Posterior cingulate gyrus (tissue), 11 donors: ENCODE results near the gene RIMS1.
"Not testable (repeated sequence)": the region's sequence is repeated elsewhere in the genome, so short reads cannot be mapped to it uniquely, and the experiment has no call there.

Experiments used
- DNase-seq, 10 donors: peaks; one replicate each; pipeline versions ENCODE4 v3.0.0 to v3.0.0-alpha.2; 2020 to 2021; ENCODE audit warnings: mixed read lengths in 3 of 10
- intact Hi-C: fragments of 100-400 bp; cut with DNase I; formaldehyde crosslinking; loops from one replicate; pipeline ENCODE4 v1.15.1; 2023

Gene RIMS1

DNA sequence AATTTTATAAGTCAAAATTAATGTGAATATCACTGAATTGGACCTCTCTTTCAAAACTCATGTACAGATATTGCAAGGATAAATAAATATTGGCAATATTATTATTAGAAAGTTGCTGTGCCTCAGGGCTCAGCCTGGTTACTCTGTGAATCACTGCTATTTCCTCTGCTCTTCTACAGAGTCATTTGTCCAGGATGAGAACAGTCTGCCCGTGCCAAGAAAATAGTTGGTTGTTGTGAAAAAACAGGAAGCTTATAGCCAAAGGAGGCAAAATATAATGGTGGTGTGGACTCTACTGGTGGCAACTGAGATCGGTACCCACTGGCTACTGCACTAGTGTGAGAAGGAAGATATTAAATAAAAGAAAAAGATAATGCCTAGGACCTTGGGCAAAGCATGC lies 93.6 kb downstream of the RIMS1 start:
- intact Hi-C loops = no loop called here
- DNase-seq = no peak

DNA sequence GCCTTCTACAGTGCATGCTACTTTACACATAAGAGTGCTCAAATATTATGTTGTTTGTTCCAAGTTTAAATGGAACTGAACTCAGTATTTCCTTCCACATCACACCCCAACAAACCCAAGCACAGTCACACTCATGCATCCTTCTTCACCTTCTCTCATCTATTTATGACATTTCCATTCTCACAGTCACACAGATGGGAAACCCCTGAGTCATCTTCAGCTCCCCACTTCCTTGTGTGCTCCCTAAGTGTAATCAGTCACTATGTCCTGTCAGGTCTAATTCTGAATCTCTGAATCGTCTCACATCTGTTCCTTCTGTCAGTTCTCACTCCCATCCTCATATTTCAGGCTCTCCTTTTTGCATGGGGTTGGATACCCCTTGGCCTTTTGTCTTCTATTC lies 96.0 kb downstream of the RIMS1 start:
- intact Hi-C loops = no loop called here
- DNase-seq = no peak

GRCh38 chr6:71983131-71983530 lies 96.8 kb downstream of the RIMS1 start:
- no peak for DNase-seq
- intact Hi-C loops = no loop called here

GRCh38 chr6:71994705-71995271 lies 108.4 kb downstream of the RIMS1 start:
- no peak for DNase-seq
- intact Hi-C loops = no loop called here

DNA sequence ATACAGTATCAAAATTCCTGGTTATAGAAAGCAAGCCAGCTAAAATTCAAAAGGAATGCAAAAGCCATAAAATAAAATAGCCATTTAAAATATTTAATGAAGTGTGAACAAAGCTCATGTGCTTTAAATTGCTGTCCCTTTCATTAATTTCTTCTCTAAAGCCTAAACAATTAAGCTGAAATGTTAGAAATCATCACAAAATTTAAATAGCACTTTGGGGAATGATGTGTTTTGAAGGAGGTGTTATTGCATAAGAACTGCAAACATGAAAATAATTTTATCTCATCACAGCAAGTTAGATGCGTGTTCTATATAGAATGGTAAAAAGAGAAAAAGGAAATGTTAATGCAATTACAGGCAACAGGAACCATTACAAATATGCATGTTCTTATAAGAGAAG lies 111.0 kb downstream of the RIMS1 start:
- no peak for DNase-seq
- intact Hi-C loops = no loop called here

GRCh38 chr6:72002415-72002814 lies 116.1 kb downstream of the RIMS1 start:
- DNase-seq = peak in 5 of 10 donors; percentile 10 to 82 (median 59)
- intact Hi-C loops = no loop called here

DNA sequence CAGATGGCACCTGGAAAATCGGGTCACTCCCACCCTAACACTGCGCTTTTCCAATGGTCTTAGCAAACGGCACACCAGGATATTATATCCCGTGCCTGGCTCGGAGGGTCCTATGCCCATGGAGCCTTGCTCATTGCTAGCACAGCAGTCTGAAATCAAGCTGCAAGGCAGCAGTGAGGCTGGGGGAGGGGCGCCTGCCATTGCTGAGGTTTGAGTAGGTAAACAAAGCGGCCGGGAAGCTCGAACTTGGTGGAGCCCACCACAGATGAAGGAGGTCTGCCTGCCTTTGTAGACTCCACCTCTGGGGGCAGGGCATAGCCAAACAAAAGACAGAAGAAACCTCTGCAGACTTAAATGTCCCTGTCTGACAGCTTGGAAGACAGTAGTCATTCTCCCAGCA lies 120.2 kb downstream of the RIMS1 start:
- intact Hi-C loops = not testable (repeated sequence)

GRCh38 chr6:72022830-72023229 lies 136.5 kb downstream of the RIMS1 start:
- no peak for DNase-seq
- intact Hi-C loops = no loop called here

More for the DNA sequence above, 120.2 kb downstream of the RIMS1 start:
- peak in 2 of 10 donors; percentile 24 to 74 for DNase-seq

GRCh38 chr6:72031471-72031870 lies 145.1 kb downstream of the RIMS1 start:
- DNase-seq = no peak
- intact Hi-C loops = no loop called here

DNA sequence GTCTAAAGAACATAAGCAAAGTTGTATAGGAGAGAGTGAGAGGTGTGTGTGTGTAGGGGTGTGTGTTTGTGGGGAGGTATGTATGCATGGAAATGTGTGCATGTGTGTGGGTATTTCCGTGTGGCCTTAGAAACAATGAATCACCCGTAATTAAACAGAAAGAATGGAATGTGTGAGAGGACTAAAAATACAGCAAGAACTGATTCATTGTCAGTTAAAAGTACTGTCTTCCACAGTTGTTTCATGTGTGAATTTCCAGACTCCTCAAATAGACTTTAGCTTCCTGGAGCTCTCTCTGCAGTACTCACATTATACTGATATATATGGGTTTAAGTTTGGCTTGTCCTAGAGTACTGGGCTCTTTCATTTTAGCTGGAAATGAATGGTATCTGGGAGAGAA lies 145.7 kb downstream of the RIMS1 start:
- DNase-seq = no peak
- intact Hi-C loops = no loop called here

- DNase-seq = no peak
- intact Hi-C loops = no loop called here
Observed at GRCh38 chr6:72035486-72035885, 149.1 kb downstream of the RIMS1 start.

DNA sequence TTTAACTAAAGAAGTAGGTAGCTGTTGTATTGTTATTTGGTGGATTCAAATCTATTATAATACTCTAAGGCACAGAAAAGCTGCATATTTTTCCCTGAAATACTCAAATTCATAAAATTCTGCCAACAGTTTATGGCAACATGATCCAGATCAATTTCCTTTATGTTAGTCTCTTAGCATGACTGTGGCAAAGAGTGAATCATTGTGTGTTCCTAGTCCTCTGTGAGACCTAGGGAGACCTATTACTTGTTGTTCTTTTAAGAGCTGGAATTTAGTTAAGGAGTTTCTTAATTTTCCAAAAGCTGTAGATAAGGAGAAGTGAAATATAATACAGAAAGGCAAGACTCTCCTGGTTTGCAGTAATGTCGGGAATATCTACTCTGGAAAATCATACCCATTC lies 149.6 kb downstream of the RIMS1 start:
- intact Hi-C loops = no loop called here
- DNase-seq = no peak

DNA sequence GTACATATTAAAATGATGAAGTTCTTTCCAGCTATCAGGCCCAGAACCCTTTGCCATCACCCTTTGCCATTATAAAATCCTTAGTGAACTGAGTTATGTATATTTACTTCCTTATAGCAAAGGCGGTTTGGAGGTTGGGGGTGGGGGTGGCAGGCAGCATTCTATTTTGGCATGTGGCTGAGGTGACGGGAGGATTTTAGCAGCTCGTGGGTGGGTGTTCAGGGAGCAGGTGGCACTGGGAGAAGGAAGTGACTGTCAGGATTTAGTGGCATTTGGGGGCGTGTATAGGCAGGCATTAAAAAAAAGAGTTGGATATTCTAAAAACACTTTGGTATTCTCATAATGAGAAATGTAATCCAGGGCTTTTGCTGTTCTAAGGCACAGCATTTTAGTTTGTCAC lies 150.7 kb downstream of the RIMS1 start:
- intact Hi-C loops = no loop called here
- peak in 7 of 10 donors; percentile 11 to 82 (median 39) for DNase-seq

DNA sequence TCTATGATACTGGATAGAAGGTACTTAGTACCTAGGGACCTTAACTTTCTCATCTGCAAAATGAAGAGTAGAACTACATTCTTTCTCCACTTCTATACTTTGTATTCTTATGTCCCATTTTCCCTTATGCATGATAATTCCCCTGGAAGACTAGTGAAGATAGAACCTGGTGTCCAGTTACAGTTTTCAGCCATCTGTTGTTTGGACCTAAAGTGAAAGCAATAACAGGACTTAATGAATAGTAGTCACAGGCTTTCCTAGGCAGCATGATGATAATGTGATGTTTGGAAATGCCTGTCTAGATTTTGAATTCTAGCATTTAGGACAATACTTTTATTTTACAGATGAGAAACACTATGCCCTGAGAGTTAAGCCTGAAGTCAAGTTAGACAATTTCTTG lies 153.8 kb downstream of the RIMS1 start:
- intact Hi-C loops = loop anchor here (5.0 kb wide), 1 partner anchor 508 kb away; no protein-coding TSS in a partner anchor
- DNase-seq = no peak

GRCh38 chr6:72042088-72042487 lies 155.7 kb downstream of the RIMS1 start:
- DNase-seq = no peak
- intact Hi-C loops = loop anchor here (5.0 kb wide), 1 partner anchor 510 kb away; no protein-coding TSS in a partner anchor

DNA sequence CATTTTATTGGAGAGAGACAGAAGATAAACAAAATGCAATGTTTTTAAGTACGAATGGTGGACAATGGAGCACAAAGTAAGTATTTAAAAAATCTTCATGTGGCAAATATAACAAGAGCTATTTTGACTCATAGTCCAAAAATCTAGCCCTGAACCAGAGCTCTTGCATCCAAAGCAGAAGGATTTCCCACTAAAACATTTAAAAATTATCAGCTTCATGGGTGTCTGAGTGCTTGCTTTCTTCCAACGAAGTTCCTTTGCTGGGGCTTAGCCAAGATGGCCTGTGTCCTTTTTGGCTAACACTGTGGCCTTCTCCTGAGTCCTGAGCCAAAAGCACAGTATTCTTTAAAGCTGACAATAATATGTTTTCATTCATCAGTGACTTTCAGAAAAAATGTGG lies 161.7 kb downstream of the RIMS1 start:
- intact Hi-C loops = no loop called here
- no peak for DNase-seq

- intact Hi-C loops = no loop called here
- no peak for DNase-seq
Observed at GRCh38 chr6:72049376-72049775, 163.0 kb downstream of the RIMS1 start.

DNA sequence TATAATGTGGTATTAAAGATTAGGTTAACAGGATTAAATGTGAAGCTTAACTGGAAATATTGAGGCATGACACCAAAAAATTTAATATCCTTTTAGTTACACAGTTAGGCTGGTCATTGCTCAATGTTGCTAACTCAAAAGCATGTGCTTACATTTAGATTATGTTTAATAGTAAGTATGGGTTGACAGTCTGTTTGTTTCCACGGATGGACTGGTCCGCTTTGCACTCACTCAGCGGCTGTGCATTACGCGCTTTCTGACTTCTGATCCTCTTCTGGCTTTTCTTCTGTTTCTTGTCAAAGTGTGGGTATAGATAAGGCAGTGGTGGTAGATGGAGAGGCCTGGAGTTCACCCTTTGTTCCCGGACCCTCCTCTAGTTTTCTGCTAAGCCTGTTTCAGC lies 174.9 kb downstream of the RIMS1 start:
- intact Hi-C loops = no loop called here
- no peak for DNase-seq

GRCh38 chr6:72064399-72064975 lies 178.1 kb downstream of the RIMS1 start:
- no peak for DNase-seq
- intact Hi-C loops = no loop called here

DNA sequence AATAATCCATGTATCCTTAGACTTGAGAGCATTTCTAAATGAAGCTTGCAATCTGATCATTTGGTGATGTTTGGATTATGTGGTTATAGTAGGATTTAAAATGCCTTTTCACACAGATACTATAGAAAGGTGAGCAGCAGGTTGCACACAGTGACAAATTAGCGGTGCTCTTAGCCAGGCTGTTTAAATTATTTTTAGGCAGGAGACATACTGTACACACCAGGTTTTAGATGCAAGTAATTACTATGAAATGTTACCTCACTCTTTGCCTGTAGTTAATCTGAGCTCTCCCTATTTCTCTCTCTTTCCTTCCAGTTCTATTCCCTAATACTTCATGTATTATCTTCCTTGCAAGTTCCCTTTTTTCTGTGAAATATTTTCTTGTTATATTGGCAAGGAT lies 191.7 kb downstream of the RIMS1 start:
- intact Hi-C loops = no loop called here
- no peak for DNase-seq

DNA sequence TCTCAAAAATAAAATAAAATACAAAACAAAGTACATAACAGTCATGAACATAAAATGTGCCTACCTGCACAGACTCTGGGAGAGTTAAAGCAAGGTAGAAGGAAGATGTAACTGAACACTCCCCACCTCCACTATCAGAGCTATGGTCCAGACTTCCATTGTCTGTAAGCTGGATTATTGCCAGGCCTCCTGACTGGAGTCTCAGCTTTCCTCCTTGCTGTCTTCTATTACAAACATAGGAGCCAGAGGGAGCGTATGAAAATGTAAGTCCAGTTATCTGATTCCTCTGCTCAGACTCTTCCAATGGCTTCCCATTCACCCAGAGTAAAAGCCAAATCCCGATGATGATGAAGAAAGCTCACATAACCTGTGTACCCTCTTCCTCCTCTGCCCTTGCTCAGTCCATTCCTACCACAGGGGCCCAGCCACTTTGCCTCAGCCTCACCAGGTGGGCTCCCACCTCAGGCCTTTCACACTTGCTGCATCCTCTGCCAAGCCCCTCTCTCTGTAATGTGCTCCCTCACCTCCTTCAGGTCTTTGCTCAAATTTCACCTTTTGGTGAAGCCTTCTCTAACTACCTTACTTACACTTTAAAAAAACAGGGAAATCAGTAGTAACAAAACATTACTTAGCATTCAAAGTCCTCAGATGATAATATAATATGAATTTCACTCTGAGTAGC lies 194.1 kb downstream of the RIMS1 start:
- DNase-seq = no peak
- intact Hi-C loops = loop anchor here (10.0 kb wide), 2 partner anchors 456 to 696 kb away; no protein-coding TSS in a partner anchor

- intact Hi-C loops = loop anchor here (10.0 kb wide), 2 partner anchors 457 to 697 kb away; no protein-coding TSS in a partner anchor
- no peak for DNase-seq
Observed at GRCh38 chr6:72081871-72082270, 195.5 kb downstream of the RIMS1 start.
